ENCODE measurements around the gene PTPRM.
A peak's percentile ranks its signal among the peaks of the same experiment; 100 is the strongest.

PTPRM gene

GRCh38 chr18:7567474-7568425 lies 634 bp downstream of the PTPRM start:
- peak; percentile 1 for DNase-seq

GRCh38 chr18:7568426-7568825 lies 1.3 kb downstream of the PTPRM start:
- no peak for DNase-seq

- DNase-seq = no peak
Measured at GRCh38 chr18:7571626-7572025, 4.5 kb downstream of the PTPRM start.

GRCh38 chr18:7572822-7573221 lies 5.7 kb downstream of the PTPRM start:
- no peak for DNase-seq

GRCh38 chr18:7575465-7576028 lies 8.4 kb downstream of the PTPRM start:
- DNase-seq = no peak

- no peak for DNase-seq
Measured at GRCh38 chr18:7576077-7576476, 9.0 kb downstream of the PTPRM start.

- DNase-seq = no peak
Measured at GRCh38 chr18:7576685-7577084, 9.6 kb downstream of the PTPRM start.

GRCh38 chr18:7577706-7578105 lies 10.6 kb downstream of the PTPRM start:
- no peak for DNase-seq

- DNase-seq = no peak
Measured at GRCh38 chr18:7579176-7579917, 12.2 kb downstream of the PTPRM start.

- DNase-seq = no peak
Measured at GRCh38 chr18:7579918-7580542, 12.9 kb downstream of the PTPRM start.

GRCh38 chr18:7584646-7585275 lies 17.6 kb downstream of the PTPRM start:
- DNase-seq = no peak

- DNase-seq = no peak
Measured at GRCh38 chr18:7585276-7585670, 18.2 kb downstream of the PTPRM start.

- DNase-seq = no peak
Measured at GRCh38 chr18:7586379-7586778, 19.3 kb downstream of the PTPRM start.

- DNase-seq = no peak
Measured at GRCh38 chr18:7590826-7591560, 23.9 kb downstream of the PTPRM start.

- DNase-seq = no peak
Measured at GRCh38 chr18:7592305-7593071, 25.4 kb downstream of the PTPRM start.

GRCh38 chr18:7593218-7593819 lies 26.2 kb downstream of the PTPRM start:
- no peak for DNase-seq

GRCh38 chr18:7596147-7596546 lies 29.0 kb downstream of the PTPRM start:
- no peak for DNase-seq

GRCh38 chr18:7597500-7597899 lies 30.4 kb downstream of the PTPRM start:
- DNase-seq = no peak

GRCh38 chr18:7598167-7599047 lies 31.3 kb downstream of the PTPRM start:
- no peak for DNase-seq

GRCh38 chr18:7600036-7600435 lies 32.9 kb downstream of the PTPRM start:
- DNase-seq = no peak

All from stimulated activated CD4-positive, alpha-beta T cell treated with anti-CD3 and anti-CD28 coated beads, Interleukin-1b, Interleukin-23, amount 100 ng/mL, for 48 hours (primary cell).